GM18870 (cell line): ENCODE data around the gene CENPU.

Source experiments
- ATAC-seq: cut with Tn5 transposase; IDR thresholded peaks from one replicate; pipeline ENCODE4 v1.9.1; 2021; ENCODE audit warnings: moderate library complexity; ENCODE audit not compliant: unreplicated experiment

The CENPU gene

DNA sequence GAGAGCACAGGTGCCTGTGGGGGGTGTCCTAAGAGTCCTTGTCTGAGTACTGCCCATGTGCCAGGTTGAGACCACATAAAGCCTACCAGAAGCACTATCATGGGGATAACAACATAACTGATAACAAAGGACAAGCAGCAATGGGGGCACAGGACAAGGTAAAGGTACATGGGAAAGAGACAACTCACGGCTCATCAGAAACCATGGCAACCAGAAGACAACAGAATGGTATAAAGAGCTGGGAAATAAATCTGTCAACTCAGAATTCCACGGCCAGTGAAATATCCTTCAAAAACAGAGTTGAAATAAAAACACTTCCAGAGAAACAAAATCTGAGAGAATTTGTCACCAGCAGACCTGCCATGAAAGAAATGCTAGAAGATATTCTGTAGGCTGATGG, 20.0 kb downstream of the CENPU start:
- no peak for ATAC-seq

DNA sequence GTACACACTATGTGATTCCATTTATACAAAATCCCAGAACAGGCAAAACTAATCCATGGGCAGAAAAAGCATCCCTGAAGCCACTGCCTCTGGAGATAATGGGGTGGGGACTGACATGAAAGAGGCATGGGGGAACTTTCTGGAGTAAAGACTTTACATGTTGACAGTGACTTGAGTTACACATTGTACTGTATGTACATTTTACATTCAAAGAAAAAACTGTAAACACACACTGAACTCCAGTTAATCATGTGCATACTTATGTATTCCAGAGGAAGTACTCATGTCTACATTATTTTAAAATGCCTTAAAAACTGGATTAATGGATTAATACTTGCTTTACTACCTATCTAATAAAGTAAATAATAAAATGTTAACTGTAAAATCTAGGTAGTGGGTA, 21.6 kb downstream of the CENPU start:
- no peak for ATAC-seq

DNA sequence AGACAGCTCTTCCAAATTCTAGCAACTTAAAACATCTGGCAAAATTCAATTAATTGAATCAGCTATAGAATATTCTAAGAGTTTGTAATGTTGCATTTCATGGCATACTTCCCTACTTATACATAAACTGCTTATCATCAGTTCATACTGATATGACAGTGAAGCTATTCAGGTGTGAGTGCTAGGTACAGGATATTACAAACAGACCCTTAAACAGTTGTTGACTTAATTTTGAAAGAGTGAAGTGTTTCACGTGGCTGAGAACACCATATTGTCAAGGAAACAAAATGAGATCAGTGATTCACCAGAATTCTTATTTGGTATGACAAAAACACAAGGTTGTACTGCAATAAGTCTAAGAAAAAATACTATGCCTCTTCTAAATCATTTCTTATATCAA, 27.4 kb downstream of the CENPU start:
- no peak for ATAC-seq

DNA sequence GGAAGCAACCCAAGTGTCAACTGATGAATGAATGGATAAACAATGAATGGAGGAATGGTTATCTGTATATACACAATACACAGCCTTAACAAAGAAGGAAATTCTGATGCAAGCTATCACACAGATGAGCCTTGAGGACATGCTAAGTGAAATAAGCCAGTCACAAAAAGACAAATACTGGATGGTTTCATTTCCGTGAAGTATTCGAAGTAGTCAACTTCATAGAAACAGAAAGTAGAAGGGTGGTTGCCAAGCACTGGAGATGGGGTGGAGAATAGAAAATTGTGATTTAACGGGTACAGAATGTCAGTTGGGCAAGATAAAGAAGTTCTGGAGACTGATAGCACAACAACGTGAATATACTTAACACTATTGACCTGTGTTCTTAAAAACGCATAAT, 28.2 kb downstream of the CENPU start:
- no peak for ATAC-seq

DNA sequence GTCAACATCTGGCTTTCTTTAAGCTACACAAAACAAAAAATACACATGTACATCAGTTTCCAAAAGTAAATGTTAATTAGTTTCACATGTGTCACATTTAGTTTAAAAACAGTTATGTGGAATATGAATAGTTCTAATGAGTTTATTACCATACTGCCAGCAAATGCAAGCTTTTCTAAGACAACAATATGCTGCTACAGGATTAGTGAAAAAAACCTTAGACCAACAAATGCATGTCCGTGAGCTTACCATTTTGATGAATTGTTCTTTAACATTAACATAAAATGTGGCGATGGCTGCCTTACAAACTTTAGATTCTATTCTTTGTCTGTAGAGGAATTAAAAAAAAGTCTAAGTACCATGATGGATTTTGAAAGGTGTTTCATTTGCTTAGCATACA, 31.8 kb downstream of the CENPU start:
- ATAC-seq, result no peak

DNA sequence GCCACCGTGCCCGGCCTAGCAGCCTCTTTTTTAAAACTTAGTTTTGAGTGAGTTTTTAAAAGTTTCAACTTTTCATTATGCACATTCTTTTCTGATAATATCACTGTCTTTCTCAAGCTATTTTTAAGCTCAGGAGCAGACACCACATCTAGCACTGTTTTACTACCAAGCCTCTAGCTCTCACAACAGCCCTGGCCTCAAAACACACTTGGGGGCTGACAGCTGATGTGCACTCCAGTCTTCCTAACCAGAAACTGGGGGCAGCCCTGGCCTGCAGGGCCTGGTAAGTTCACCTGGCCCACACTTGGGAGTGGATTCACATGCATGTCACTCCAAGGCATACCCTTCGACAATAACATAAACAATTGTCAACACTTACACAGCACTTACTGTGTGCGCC, 34.0 kb downstream of the CENPU start:
- ATAC-seq, result no peak

DNA sequence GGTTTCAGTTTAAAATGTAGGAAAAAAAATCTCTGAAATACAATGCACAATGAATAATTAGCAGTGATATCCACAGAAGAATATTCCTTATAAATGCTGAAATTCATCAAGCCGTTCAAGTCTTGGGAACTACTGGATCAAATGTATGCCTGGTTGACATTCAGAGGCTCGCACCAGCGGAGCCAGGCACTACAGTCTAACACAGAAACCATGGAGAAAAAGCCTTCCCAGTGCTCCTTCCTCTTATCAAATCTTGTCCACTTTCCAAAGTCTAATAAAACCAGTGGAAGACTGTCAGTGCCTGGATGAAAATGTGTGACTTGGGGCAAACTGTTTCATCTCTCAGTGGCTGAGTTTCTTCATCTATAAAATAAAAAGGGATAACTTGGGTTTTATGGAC, 35.9 kb downstream of the CENPU start:
- no peak for ATAC-seq

DNA sequence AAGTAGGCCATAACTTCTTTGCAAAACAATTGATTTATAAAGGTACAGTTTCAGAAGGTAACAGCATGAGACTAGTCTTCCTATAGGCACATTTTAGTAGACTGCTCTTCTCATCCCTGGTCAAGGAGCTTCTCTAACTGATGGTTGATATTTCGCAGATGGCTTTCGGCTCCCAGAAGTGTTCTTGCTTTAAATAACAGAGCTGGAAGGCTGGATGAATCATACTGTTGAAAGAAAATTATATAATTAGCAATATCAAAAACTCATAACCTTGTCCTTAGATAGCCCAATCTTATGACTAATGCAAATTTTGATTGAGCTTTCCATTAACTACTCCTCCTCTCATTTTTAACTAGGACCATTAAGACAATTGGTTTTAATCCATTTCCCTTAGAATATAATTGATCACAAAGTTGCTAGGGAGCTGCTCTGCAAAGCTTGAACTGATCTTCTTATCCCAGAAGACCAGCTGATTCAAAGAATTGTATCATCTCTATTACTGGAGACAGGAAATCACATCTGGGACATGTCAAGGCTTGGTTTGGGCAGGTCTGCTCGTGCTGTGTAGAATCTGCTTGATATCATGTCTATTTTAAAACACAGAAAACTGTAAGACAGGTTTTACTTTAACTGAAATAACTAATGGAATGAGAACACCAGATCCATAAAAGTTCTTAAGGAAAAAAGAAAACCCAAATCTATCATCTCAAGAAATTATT, 38.6 kb downstream of the CENPU start:
- no peak for ATAC-seq

DNA sequence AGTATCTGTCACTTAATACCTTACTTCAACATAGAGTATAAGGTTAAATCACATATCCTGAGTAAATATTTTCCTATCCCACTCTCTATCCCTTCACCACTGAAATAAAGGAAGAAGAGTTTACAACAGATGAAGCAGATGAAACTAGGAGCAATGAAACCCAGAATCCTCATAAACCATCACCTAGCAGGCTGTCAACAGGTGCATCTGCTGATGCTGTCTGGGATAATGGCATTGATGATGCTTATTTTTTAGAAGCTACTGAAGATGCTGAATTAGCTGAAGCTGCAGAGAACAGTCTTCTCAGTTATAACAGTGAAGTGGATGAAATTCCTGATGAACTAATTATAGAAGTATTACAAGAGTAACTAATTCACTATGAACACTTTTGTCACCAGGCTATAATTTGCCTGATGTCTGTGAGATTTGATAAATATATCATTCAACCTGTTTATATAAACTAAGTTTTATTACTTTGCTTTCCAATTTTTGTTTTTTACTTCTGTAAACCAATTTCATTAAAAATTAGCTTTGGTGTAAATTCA, 39.4 kb downstream of the CENPU start:
- ATAC-seq, result no peak

DNA sequence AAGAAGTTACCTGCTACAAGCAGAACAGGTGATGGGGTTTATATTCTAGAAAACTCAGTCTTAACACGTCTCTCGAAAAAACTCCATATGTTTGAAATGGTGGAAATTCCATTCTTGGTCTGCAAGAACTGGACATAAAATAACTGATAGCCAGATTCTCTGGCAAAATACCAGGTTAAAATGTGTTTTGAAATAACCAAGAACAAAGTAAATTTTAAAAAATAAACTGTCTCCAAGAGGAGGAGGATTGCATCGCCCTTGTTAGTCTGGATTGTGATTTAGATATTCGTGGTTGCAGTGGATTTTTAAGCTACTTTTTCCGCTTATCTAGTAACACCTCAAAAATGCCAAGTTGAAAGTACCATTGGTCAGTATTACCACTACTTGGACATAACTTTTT, 40.8 kb downstream of the CENPU start:
- no peak for ATAC-seq

DNA sequence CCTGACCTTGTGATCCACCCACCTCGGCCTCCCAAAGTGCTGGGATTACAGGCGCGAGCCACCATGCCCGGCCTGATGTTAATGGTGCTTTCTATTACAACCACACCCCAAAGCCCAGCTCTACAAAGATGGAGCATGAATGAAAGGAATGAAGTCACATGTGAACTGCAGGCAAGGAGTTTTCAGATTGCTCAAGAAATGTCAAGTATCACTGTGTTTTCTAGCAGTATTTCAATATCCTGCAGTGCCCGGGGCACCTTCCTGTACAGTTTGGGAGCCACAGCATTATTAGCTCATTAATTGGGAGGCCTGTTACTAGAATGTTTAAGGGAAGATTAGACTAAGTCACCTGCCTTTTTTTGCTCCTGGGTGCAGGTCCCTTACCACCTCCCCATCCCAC, 44.2 kb downstream of the CENPU start:
- ATAC-seq, result no peak

DNA sequence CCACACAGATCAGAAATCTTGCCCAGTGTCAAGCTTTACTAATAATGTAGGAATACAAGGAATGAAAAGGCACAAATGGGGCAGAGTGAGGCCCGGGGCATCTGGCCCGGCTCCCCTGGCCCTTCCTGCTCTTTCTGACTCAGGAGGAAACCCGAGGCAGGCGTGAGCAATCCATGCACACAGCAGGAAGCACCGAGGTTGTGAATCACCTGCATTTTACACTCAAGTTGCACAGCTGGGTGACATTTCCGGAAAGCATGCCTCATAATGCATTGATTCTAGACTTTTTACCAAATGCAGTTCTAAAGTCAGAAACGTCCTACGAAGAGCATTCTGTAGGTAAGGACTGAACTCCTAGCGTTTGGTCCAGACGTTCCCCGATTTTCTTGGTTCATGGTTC, 45.4 kb downstream of the CENPU start:
- ATAC-seq, result no peak

DNA sequence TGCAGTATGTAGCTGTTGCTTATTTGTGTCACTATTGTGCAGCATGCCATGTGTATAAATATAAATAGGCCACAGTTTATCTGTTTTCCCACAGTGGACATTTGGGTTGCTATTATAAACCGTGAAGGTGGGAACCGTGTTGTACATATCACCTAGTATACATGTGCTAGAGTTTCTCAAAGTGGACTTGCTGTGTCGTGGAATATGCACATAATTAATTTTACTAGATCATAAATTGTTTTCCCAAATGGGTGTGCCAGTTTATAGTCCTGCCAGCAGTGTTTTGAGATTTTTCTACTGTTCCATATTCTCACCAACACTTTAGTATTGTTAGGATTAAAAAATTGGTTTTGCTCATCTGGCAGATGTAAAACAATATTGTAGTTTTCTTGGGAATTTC, 45.9 kb downstream of the CENPU start:
- ATAC-seq, result no peak

DNA sequence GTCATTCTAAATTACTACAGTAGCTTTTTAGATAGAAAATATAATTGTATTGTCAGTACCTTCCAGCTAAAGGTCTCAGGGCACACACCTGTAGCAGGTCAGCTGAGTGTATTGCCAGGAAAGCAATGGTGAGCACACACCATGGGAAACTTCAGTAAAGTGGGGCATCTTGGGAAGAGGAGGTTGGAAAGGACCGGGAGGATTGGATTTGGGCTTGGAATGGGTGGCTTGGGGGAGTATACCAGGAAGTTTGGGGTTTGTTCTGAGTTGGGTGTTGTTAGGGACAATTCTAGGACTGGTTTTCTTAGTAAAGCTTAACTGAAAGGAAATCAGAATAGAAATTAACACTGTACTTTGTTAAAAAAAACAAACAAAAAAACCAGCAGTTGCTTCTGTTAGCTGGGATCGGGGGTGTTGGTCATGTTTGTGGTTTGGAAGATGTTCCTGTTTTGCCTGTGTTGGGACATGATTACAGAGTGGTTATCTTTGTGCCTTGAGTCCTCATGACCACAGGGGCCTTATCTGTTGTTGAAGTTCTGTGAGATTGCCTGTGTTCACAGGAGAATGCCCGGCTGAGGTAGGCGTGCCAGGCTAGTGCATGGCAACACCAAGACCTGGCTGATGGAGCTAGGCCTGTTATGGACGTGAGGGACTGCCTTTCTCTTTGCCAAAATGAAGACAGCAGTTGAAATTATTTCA, 49.3 kb downstream of the CENPU start:
- ATAC-seq, result no peak

DNA sequence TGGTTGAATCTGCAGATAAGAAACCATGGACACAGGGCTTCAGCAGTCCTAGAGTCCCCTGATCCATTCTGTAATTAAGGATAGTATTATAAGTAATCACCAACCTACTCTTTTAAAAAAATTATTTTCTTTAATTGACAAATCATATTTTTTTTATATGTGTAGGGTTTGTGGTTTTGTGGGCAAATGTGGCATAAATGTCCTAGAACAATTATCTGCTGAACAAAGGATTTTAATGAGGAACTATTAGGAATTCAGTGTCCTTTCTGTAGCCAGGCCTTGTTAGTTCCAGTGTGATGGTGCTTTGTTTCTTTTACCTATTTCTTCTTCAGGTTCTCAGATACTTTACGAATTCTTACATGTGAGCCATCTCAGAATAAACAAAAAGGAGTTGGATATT, 52.0 kb downstream of the CENPU start:
- ATAC-seq, result no peak

DNA sequence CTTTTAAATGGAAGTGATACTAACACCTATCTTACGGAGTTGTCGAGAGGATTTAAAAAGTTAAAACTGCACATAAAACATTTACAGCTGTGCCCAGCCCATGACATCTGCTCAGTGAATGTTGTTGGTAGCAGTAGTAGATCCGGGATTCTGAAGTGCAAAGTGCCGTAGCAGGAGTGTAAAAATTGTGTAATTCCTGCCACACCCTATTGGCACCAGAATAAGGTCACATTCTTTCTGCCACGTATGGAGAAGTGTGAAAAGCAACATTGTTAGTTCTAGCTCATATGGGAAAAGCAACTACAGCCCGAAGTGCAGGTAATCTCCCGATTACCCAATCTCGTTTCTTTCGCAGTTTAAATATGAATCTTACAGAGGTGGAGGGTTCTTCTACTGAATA, 53.2 kb downstream of the CENPU start:
- ATAC-seq, result no peak

DNA sequence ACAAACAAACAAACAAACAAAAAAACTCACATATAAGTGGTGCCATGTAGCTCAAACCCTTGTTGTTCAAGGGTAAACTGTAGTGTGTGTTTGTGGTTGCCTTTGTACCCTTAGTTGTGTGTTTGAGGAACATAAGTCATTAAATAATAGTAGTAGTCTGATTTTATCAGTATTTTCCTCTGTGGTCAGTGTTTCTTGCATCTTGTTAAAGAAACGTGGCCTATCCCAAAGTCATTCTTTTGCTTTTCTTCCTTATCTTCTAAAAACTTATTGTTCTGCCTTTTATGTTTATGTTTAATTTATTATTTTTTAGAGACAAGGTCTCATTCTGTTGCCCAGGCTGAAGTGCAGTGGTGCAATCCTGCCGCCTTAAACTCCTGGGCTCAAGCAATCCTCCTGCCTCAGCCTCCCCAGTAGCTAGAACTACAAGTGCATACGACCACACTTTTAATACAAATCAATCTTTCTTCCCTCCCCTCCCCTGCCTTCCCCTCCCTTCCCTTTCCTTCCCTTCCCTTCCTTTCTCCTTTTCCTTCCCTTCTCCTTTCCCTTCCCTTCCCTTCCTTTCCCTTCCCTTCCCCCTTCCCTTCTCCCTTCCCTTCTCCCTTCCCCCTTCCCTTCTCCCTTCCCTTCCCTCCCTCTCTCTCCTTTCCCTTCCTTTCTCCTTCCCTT, 57.9 kb downstream of the CENPU start:
- ATAC-seq, result no peak

DNA sequence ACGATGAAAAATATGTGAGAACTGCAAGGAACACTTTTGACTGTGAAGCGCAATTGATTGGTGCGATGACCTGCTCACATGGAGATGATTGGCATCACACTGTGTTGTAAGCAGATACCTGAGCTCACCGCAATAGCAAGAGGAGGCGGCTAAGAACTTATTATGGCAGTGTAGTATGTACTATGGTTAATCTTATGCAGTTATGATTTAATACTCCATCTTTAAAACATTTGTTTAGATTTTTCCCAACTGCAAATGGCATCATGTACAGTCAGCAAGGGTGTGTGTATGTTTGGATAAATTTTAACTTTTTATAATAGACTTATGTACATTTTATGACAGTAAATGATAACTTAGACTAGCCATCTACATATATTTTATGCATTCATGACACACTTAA, 58.9 kb downstream of the CENPU start:
- no peak for ATAC-seq

DNA sequence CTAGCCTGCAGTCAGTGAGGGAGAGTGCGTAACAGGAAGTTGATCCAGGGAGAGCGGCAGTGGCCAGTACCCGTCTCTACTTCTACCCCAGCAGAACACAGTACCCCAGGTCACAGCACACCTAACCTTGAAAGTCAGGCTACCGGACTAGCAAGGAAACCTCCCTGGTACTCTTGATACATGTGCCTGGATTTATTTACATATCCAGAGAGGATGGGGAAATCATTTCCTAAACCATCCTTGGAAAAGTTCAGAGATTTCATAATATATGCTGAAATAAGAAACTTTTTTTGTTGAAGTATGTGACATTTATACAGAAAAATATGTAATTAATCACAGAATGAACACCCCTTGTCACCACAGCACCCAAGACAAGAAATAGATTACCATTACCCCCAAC, 59.9 kb downstream of the CENPU start:
- ATAC-seq, result no peak

DNA sequence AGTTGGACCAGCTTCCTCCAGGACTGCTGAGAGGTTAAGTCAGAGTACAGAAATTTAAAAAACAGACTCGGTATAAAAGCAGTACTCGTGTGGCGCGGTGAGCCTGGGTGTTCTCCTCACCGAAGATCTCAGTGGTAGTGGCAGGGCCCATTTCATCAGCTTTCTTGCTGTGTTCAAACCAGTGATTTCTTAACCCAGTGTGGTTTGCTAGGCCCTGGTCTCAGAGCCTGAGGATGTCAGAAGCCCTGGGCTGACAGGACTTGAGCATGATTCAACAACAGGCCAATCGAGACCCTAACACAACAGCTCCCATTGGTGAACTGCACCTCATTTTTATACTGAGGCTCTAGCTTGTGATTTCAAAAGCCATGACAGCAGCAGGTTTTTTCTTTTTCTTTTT, 61.2 kb downstream of the CENPU start:
- no peak for ATAC-seq

DNA sequence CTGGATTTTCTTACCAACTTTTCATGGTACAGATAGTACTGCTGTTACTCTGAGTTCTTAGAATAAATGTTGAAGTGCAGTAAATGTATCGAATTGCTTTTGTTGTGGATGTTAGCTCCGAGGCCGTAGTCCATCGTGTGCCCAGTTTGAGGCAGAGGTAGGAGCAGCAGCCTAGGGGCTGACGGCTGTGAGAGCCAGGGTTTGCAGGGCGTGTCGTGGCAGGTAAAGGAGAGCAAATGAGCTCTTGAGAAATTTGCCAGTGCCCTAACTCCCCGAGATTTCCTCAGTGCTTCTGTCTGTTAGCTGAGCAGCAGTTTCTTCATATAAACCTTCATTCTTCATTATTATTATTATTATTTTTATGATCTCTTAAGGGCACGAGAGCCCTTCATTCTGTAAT, 62.8 kb downstream of the CENPU start:
- no peak for ATAC-seq

DNA sequence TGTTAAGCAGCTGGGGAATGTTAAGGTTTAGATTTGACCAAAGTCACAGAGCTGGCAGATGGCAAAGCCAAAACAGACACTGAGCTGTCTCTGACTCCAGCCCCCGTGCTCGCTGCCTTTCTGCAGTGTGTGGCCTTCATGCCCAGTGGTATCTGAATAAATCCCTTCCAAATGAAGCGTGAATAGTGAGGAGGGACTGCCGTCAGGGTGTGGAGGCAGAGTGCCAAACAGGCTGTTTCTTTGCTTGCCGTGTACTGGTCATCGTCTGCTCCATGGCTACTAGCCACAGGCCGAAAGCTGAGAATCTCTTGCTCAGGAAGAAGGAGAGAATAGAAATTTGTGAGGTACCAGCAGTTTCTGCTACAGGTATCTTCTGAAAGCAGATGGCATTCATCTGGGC, 64.6 kb downstream of the CENPU start:
- ATAC-seq, result no peak
